HG02759 (cell line): ENCODE results near the gene CES5A.
"Not testable (repeated sequence)": the region's sequence is repeated elsewhere in the genome, so short reads cannot be mapped to it uniquely, and the experiment has no call there.

Source experiments
- ATAC-seq: cut with Tn5 transposase; IDR thresholded peaks from one replicate; pipeline ENCODE4 v1.9.1; 2021; ENCODE audit warnings: mild to moderate bottlenecking, moderate library complexity; ENCODE audit not compliant: unreplicated experiment

CES5A gene

GRCh38 chr16:55803681-55804080 lies 71.5 kb downstream of the CES5A start:
- ATAC-seq = not testable (repeated sequence)
